Transverse colon (tissue), 4 donors: ENCODE data around the gene ECEL1.

Source experiments
- POLR2A ChIP-seq: fragments of 450-650 bp; IDR thresholded peaks from one replicate; pipeline ENCODE4 v1.6.1; 2016; ENCODE audit warnings: antibody characterized with exemption, mild to moderate bottlenecking, moderate library complexity
- POLR2AphosphoS5 ChIP-seq, 3 donors: sonication (generic); formaldehyde crosslinking; IDR thresholded peaks; one replicate each; pipeline ENCODE4 v1.6.1; 2016; ENCODE audit warnings: antibody characterized with exemption in 3 of 3
- TF ChIP-seq, protein P1 (sequence below), 5 experiments: fragments of 200-600 bp in 3 of 5; fragments of 450-650 bp in 2 of 5; sonication (generic) in 3 of 5; IDR thresholded peaks; 1 replicate in 2 of 5; 2 replicates in 3 of 5; pipeline ENCODE4 v1.5.1; 2016 to 2017; ENCODE audit warnings: antibody characterized with exemption in 5 of 5, inconsistent platforms in 3 of 5, mild to moderate bottlenecking in 2 of 5, moderate library complexity in 1 of 5

DNA sequence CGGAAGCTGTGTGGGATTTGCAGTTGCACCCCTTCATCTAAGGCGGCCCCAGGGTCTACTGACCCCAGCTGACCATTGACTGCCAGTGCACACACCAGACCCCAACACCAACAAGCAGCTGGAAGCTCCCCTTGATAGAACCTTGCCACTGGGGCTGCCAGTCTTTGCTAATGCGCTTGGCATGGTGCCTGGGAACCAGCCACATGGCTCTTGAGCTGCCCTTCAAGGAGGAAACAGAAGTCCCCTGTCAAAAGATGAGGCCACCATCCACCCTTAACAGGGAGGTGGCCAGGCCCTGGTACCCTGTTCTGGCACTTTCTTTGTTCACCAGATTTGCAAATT, 23.1 kb downstream of the ECEL1 start:
- TF ChIP-seq, protein P1, sequence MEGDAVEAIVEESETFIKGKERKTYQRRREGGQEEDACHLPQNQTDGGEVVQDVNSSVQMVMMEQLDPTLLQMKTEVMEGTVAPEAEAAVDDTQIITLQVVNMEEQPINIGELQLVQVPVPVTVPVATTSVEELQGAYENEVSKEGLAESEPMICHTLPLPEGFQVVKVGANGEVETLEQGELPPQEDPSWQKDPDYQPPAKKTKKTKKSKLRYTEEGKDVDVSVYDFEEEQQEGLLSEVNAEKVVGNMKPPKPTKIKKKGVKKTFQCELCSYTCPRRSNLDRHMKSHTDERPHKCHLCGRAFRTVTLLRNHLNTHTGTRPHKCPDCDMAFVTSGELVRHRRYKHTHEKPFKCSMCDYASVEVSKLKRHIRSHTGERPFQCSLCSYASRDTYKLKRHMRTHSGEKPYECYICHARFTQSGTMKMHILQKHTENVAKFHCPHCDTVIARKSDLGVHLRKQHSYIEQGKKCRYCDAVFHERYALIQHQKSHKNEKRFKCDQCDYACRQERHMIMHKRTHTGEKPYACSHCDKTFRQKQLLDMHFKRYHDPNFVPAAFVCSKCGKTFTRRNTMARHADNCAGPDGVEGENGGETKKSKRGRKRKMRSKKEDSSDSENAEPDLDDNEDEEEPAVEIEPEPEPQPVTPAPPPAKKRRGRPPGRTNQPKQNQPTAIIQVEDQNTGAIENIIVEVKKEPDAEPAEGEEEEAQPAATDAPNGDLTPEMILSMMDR (IDR thresholded peaks at IDR 0.05): no peak
- TF ChIP-seq POLR2AphosphoS5 (IDR thresholded peaks at IDR 0.05) (no peak), POLR2A (no peak)
